Measurements from ENCODE around the gene CDKN2AIP. TPM values are rescaled to one million over a fixed set of nuclear protein-coding genes. Genes with fewer than 3 reads are reported as not detected.

CDKN2AIP gene
- total RNA-seq, 1 experiment from 2014 or later, result 6.4 TPM

DNA sequence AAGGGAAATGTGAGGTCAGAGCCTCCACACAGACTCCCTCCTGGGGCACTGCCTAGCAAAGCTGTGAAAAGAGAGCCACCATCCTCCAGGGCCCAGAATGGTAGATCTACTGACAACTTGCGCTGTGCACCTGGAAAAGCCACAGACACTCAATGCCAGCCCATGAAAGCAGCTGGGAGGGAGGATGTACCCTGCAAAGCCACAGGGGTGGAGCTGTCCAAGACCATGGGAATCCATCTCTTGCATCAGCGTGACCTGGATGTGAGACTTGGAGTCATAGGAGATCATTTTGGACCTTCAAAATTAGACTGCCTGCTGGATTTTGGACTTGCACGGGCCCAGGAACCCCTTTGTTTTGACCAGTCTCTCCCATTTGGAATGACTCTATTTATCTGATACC is 22.8 kb downstream of the CDKN2AIP start:
- H3K9me2 ChIP-seq (ENCODE audit: insufficient read depth), result no peaks in the 10 kb centered on the region
- no peaks in the 10 kb centered on the region for H4K20me1 ChIP-seq (ENCODE audit: insufficient read depth)
- no peak overlapping the region for H3K27ac ChIP-seq (ENCODE audit: low read depth, low read length)
- no peaks in the 10 kb centered on the region for H3K27me3 ChIP-seq (ENCODE audit: insufficient read depth, low read length)
- H3K36me3 ChIP-seq (ENCODE audit: control insufficient read depth in 1 of 2, insufficient read depth in 2 of 2, low read length in 2 of 2), result no peaks in the 10 kb centered on the region
- H3K79me2 ChIP-seq (ENCODE audit: insufficient read depth, low read length), result no peaks in the 10 kb centered on the region
- no peak overlapping the region for H2AFZ ChIP-seq (ENCODE audit: low read depth, low read length, poor library complexity, severe bottlenecking)
- intact Hi-C loops (cut with micrococcal nuclease), result no loop called here
- H3K4me3 ChIP-seq (replicated peaks in 1 of 2; ENCODE audit: low read depth in 1 of 2, low read length in 2 of 2), result no peak overlapping the region
- DNase-seq (ENCODE audit: low read depth, low spot score), result no peak
- H3K4me1 ChIP-seq (ENCODE audit: control insufficient read depth in 1 of 2, insufficient read depth in 2 of 2, low read length in 2 of 2), result peaks cover 0 to 14% of the 10 kb centered on the region in 2 experiments; a peak in 1 of 4 replicates
- TF ChIP-seq, protein P1, sequence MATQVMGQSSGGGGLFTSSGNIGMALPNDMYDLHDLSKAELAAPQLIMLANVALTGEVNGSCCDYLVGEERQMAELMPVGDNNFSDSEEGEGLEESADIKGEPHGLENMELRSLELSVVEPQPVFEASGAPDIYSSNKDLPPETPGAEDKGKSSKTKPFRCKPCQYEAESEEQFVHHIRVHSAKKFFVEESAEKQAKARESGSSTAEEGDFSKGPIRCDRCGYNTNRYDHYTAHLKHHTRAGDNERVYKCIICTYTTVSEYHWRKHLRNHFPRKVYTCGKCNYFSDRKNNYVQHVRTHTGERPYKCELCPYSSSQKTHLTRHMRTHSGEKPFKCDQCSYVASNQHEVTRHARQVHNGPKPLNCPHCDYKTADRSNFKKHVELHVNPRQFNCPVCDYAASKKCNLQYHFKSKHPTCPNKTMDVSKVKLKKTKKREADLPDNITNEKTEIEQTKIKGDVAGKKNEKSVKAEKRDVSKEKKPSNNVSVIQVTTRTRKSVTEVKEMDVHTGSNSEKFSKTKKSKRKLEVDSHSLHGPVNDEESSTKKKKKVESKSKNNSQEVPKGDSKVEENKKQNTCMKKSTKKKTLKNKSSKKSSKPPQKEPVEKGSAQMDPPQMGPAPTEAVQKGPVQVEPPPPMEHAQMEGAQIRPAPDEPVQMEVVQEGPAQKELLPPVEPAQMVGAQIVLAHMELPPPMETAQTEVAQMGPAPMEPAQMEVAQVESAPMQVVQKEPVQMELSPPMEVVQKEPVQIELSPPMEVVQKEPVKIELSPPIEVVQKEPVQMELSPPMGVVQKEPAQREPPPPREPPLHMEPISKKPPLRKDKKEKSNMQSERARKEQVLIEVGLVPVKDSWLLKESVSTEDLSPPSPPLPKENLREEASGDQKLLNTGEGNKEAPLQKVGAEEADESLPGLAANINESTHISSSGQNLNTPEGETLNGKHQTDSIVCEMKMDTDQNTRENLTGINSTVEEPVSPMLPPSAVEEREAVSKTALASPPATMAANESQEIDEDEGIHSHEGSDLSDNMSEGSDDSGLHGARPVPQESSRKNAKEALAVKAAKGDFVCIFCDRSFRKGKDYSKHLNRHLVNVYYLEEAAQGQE (IDR thresholded peaks at IDR 0.05; ENCODE audit: low read depth), result no peak
- TF ChIP-seq FOSL1 (IDR thresholded peaks at IDR 0.05; ENCODE audit: low read depth) (no peak), RAD21 (IDR thresholded peaks at IDR 0.05; ENCODE audit: low read depth) (no peak), SRF (IDR thresholded peaks at IDR 0.05; ENCODE audit: low read depth) (no peak), JUND (IDR thresholded peaks at IDR 0.05) (no peak), EGR1 (IDR thresholded peaks at IDR 0.05; ENCODE audit: low read depth) (no peak), ZNF274 (IDR thresholded peaks at IDR 0.05; ENCODE audit: low read depth, low read length) (no peak)
- TF ChIP-seq, protein P2, sequence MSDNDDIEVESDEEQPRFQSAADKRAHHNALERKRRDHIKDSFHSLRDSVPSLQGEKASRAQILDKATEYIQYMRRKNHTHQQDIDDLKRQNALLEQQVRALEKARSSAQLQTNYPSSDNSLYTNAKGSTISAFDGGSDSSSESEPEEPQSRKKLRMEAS (IDR thresholded peaks at IDR 0.05), result no peak
- POLR2A ChIA-PET, result no interaction called here
- no peak for ATAC-seq
- CTCF ChIA-PET, result no interaction called here
- no peaks in the 10 kb centered on the region for H3K9me3 ChIP-seq (ENCODE audit: control insufficient read depth in 1 of 2, insufficient read depth in 1 of 2, low read depth in 1 of 2, low read length in 2 of 2)
- no peak overlapping the region for H3K4me2 ChIP-seq (ENCODE audit: low read length)
- RAD21 ChIA-PET (ENCODE audit: low non-redundant PET in 1 of 2, low total read pairs in 2 of 2, uncharacterized antibody in 2 of 2, unreplicated experiment in 2 of 2), result no interaction called here
- no peak overlapping the region for H3K9ac ChIP-seq (ENCODE audit: low read length)
- no TSS peak for BruUV-seq (replicated peaks)
